ENCODE measurements around the gene CEP295NL. TPM values are rescaled to one million over a fixed set of nuclear protein-coding genes. Genes with fewer than 3 reads are reported as not detected.
A peak's percentile ranks its signal among the peaks of the same experiment; 100 is the strongest.

The CEP295NL gene
- total and polyA plus RNA-seq, 2 of the 13 experiments (the other 11 are each of a cell fraction or from before 2014, with no cell fraction given), result not detected

GRCh38 chr17:78933025-78933958 lies 30.3 kb upstream of the CEP295NL start (continued):
- TF ChIP-seq, protein P1, sequence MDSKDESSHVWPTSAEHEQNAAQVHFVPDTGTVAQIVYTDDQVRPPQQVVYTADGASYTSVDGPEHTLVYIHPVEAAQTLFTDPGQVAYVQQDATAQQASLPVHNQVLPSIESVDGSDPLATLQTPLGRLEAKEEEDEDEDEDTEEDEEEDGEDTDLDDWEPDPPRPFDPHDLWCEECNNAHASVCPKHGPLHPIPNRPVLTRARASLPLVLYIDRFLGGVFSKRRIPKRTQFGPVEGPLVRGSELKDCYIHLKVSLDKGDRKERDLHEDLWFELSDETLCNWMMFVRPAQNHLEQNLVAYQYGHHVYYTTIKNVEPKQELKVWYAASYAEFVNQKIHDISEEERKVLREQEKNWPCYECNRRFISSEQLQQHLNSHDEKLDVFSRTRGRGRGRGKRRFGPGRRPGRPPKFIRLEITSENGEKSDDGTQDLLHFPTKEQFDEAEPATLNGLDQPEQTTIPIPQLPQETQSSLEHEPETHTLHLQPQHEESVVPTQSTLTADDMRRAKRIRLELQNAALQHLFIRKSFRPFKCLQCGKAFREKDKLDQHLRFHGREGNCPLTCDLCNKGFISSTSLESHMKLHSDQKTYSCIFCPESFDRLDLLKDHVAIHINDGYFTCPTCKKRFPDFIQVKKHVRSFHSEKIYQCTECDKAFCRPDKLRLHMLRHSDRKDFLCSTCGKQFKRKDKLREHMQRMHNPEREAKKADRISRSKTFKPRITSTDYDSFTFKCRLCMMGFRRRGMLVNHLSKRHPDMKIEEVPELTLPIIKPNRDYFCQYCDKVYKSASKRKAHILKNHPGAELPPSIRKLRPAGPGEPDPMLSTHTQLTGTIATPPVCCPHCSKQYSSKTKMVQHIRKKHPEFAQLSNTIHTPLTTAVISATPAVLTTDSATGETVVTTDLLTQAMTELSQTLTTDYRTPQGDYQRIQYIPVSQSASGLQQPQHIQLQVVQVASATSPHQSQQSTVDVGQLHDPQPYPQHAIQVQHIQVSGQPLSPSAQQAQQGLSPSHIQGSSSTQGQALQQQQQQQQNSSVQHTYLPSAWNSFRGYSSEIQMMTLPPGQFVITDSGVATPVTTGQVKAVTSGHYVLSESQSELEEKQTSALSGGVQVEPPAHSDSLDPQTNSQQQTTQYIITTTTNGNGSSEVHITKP (CRISPR knock-in tag; IDR thresholded peaks at IDR 0.05; ENCODE audit: low read depth), result peak; percentile 94
- TF ChIP-seq ZNF546 (CRISPR knock-in tag; conservative IDR thresholded peaks at IDR 0.05) (no peak), IRF1 (CRISPR knock-in tag; IDR thresholded peaks at IDR 0.05; ENCODE audit: low read depth) (no peak), ZNF761 (CRISPR knock-in tag; conservative IDR thresholded peaks at IDR 0.05) (no peak), ZNF547 (CRISPR knock-in tag; IDR thresholded peaks at IDR 0.05) (0 out of 2 replicates have a peak, but pooled peaks have one; percentile 6), RNF2 (conservative IDR thresholded peaks at IDR 0.05; ENCODE audit: low read depth) (no peak; the same call in 1 of the 2 replicates), NR2F6 (IDR thresholded peaks at IDR 0.05) (no peak), NR2F6 (CRISPR knock-in tag; IDR thresholded peaks at IDR 0.05) (peak; percentile 52; the same call in 1 of the 2 replicates), ZNF33B (CRISPR knock-in tag; IDR thresholded peaks at IDR 0.05) (no peak), MAZ (IDR thresholded peaks at IDR 0.05; ENCODE audit: borderline replicate concordance, low read depth, low read length) (no peak), MAZ (CRISPR knock-in tag; IDR thresholded peaks at IDR 0.05; ENCODE audit: low read depth) (no peak), ZNF20 (CRISPR knock-in tag; IDR thresholded peaks at IDR 0.05) (no peak), TRIM24 (CRISPR knock-in tag; IDR thresholded peaks at IDR 0.05) (no peak), ZNF263 (CRISPR knock-in tag; IDR thresholded peaks at IDR 0.05) (no peak), ZNF234 (CRISPR knock-in tag; conservative IDR thresholded peaks at IDR 0.05) (no peak), KAT2B (IDR thresholded peaks at IDR 0.05; ENCODE audit: borderline replicate concordance, low read depth, low read length) (no peak), NR2C2 (CRISPR knock-in tag; IDR thresholded peaks at IDR 0.05; ENCODE audit: borderline replicate concordance) (no peak; the same call in 1 of the 2 replicates), KDM5A (IDR thresholded peaks at IDR 0.05; ENCODE audit: borderline replicate concordance, low read length) (no peak), MYPOP (CRISPR knock-in tag; IDR thresholded peaks at IDR 0.05) (no peak), AGO2 (optimal IDR thresholded peaks at IDR 0.05; ENCODE audit: low read depth, low read length) (no peak)
- TF ChIP-seq, protein P2, sequence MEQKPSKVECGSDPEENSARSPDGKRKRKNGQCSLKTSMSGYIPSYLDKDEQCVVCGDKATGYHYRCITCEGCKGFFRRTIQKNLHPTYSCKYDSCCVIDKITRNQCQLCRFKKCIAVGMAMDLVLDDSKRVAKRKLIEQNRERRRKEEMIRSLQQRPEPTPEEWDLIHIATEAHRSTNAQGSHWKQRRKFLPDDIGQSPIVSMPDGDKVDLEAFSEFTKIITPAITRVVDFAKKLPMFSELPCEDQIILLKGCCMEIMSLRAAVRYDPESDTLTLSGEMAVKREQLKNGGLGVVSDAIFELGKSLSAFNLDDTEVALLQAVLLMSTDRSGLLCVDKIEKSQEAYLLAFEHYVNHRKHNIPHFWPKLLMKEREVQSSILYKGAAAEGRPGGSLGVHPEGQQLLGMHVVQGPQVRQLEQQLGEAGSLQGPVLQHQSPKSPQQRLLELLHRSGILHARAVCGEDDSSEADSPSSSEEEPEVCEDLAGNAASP (CRISPR knock-in tag; IDR thresholded peaks at IDR 0.05; ENCODE audit: borderline replicate concordance), result no peak
- TF ChIP-seq, protein P3, sequence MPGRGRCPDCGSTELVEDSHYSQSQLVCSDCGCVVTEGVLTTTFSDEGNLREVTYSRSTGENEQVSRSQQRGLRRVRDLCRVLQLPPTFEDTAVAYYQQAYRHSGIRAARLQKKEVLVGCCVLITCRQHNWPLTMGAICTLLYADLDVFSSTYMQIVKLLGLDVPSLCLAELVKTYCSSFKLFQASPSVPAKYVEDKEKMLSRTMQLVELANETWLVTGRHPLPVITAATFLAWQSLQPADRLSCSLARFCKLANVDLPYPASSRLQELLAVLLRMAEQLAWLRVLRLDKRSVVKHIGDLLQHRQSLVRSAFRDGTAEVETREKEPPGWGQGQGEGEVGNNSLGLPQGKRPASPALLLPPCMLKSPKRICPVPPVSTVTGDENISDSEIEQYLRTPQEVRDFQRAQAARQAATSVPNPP (CRISPR knock-in tag; IDR thresholded peaks at IDR 0.05), result no peak

Measured in HepG2 (cell line).